Measurements from ENCODE around the gene EDIL3. TPM values are rescaled to one million over a fixed set of nuclear protein-coding genes. Genes with fewer than 3 reads are reported as not detected.

The EDIL3 gene
- total and polyA plus RNA-seq, 10 of the 15 experiments (the other 5 are each of a cell fraction or from before 2014, with no cell fraction given), result 0.01 to 0.62 (median 0.20) TPM

DNA sequence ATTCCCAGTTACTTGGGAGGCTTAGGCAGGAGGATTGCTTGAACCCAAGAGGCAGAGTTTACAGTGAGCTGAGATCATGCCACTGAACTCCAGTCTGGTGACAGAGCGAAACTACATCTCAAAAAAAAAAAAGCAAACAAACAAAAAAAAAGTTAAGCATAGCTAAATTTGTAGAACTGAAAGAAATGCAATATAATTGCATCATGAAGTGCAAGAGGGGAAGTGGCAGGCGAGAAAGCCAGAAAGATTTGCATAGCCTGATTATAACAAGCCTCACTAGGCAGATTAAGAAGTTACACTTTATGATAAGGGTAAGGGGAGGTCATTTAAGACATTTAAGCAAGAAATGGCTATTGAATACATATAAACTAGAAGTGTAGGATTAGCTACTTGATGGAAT, 187.1 kb downstream of the EDIL3 start:
- SMC1A ChIA-PET (ENCODE audit: uncharacterized antibody, unreplicated experiment), result interaction anchor here (0.6 to 1.3 kb wide), 2 partner anchors 8 to 9 kb away, joined by 3 read pairs; no protein-coding TSS in a partner anchor
- RAD21 ChIA-PET (ENCODE audit: unreplicated experiment), result no interaction called here
- H3K4me2 ChIP-seq (ENCODE audit: control insufficient read depth, insufficient read depth), result no peak overlapping the region
- POLR2A ChIA-PET, result no interaction called here
- BruUV-seq (replicated peaks), result no TSS peak
- no peaks in the 10 kb centered on the region for H3K27me3 ChIP-seq (replicated peaks in 1 of 2; ENCODE audit: control insufficient read depth in 2 of 2, insufficient read depth in 2 of 2, low read length in 1 of 2)
- H3K27ac ChIP-seq (ENCODE audit: control insufficient read depth, insufficient read depth), result no peak overlapping the region
- no peak overlapping the region for H3K9ac ChIP-seq (ENCODE audit: control insufficient read depth, insufficient read depth, low read length)
- 0% methylated on average over 2 of the region's 2 CpGs for WGBS (ENCODE audit: insufficient coverage, insufficient replicate concordance, low lambda C conversion rate, missing lambda C conversion rate)
- no peaks in the 10 kb centered on the region for H3K9me3 ChIP-seq (replicated peaks; ENCODE audit: control insufficient read depth, insufficient read depth, low read length)
- DNase-seq (ENCODE audit: low read depth, low spot score) (no peak), ATAC-seq (peak; percentile 76), FAIRE-seq (no peak)
- no peak overlapping the region for H2AFZ ChIP-seq (ENCODE audit: control insufficient read depth, low read depth, low read length)
- no peak overlapping the region for H3K4me3 ChIP-seq
- intact Hi-C loops (cut with micrococcal nuclease; ENCODE audit: unreplicated experiment), result no loop called here
- no peaks in the 10 kb centered on the region for H3K36me3 ChIP-seq (ENCODE audit: control insufficient read depth in 2 of 2, insufficient read depth in 2 of 2, low read length in 1 of 2)
- H3K4me1 ChIP-seq (ENCODE audit: control insufficient read depth, insufficient read depth, low read length), result no peaks in the 10 kb centered on the region
- H3K79me2 ChIP-seq (ENCODE audit: control insufficient read depth, insufficient read depth, low read length), result no peaks in the 10 kb centered on the region
- no peaks in the 10 kb centered on the region for H4K20me1 ChIP-seq (ENCODE audit: control insufficient read depth, insufficient read depth)
- in situ Hi-C loops (cut with MboI), result no loop called here
- CTCF ChIA-PET, result interaction anchor here (0.7 kb wide), 1 partner anchor 43 kb away, joined by 3 read pairs; no protein-coding TSS in a partner anchor
- TF ChIP-seq EP300 (IDR thresholded peaks at IDR 0.05; ENCODE audit: borderline replicate concordance in 1 of 2, control insufficient read depth in 1 of 2, low read depth in 2 of 2, low read length in 2 of 2) (no peak), ZNF384 (IDR thresholded peaks at IDR 0.05; ENCODE audit: borderline replicate concordance, low read depth, low read length) (peak; percentile 69), TCF12 (IDR thresholded peaks at IDR 0.05; ENCODE audit: low read depth, low read length) (no peak), POU2F2 (IDR thresholded peaks at IDR 0.05; ENCODE audit: borderline replicate concordance, low read depth, low read length) (peak; percentile 28; the same call in 1 of the 3 replicates), CBFB (IDR thresholded peaks at IDR 0.05; ENCODE audit: low read depth) (no peak), ATF7 (IDR thresholded peaks at IDR 0.05; ENCODE audit: low read depth) (peak; percentile 78), JUNB (IDR thresholded peaks at IDR 0.05) (no peak), SRF (IDR thresholded peaks at IDR 0.05; ENCODE audit: low read depth in 2 of 2, low read length in 2 of 2) (no peak), CBX5 (IDR thresholded peaks at IDR 0.05; ENCODE audit: low read depth) (no peak), NR2C2 (IDR thresholded peaks at IDR 0.05; ENCODE audit: borderline replicate concordance, control insufficient read depth, insufficient read length, low read depth) (no peak), TAF1 (IDR thresholded peaks at IDR 0.05; ENCODE audit: borderline replicate concordance, low read depth, low read length) (no peak), LARP7 (IDR thresholded peaks at IDR 0.05) (no peak), HDAC2 (IDR thresholded peaks at IDR 0.05) (no peak), SMARCA5 (IDR thresholded peaks at IDR 0.05) (no peak)
- TF ChIP-seq, protein P1, sequence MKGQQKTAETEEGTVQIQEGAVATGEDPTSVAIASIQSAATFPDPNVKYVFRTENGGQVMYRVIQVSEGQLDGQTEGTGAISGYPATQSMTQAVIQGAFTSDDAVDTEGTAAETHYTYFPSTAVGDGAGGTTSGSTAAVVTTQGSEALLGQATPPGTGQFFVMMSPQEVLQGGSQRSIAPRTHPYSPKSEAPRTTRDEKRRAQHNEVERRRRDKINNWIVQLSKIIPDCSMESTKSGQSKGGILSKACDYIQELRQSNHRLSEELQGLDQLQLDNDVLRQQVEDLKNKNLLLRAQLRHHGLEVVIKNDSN (IDR thresholded peaks at IDR 0.05; ENCODE audit: borderline replicate concordance, extremely low read length, insufficient read depth, low read depth, low read length), result no peak
- TF ChIP-seq, protein P2, sequence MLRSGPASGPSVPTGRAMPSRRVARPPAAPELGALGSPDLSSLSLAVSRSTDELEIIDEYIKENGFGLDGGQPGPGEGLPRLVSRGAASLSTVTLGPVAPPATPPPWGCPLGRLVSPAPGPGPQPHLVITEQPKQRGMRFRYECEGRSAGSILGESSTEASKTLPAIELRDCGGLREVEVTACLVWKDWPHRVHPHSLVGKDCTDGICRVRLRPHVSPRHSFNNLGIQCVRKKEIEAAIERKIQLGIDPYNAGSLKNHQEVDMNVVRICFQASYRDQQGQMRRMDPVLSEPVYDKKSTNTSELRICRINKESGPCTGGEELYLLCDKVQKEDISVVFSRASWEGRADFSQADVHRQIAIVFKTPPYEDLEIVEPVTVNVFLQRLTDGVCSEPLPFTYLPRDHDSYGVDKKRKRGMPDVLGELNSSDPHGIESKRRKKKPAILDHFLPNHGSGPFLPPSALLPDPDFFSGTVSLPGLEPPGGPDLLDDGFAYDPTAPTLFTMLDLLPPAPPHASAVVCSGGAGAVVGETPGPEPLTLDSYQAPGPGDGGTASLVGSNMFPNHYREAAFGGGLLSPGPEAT (IDR thresholded peaks at IDR 0.05; ENCODE audit: low read depth), result no peak
- TF ChIP-seq, protein P3, sequence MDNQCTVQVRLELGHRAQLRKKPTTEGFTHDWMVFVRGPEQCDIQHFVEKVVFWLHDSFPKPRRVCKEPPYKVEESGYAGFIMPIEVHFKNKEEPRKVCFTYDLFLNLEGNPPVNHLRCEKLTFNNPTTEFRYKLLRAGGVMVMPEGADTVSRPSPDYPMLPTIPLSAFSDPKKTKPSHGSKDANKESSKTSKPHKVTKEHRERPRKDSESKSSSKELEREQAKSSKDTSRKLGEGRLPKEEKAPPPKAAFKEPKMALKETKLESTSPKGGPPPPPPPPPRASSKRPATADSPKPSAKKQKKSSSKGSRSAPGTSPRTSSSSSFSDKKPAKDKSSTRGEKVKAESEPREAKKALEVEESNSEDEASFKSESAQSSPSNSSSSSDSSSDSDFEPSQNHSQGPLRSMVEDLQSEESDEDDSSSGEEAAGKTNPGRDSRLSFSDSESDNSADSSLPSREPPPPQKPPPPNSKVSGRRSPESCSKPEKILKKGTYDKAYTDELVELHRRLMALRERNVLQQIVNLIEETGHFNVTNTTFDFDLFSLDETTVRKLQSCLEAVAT (IDR thresholded peaks at IDR 0.05), result 0 out of 2 replicates have a peak, but pooled peaks have one; percentile 24
- TF ChIP-seq, protein P4, sequence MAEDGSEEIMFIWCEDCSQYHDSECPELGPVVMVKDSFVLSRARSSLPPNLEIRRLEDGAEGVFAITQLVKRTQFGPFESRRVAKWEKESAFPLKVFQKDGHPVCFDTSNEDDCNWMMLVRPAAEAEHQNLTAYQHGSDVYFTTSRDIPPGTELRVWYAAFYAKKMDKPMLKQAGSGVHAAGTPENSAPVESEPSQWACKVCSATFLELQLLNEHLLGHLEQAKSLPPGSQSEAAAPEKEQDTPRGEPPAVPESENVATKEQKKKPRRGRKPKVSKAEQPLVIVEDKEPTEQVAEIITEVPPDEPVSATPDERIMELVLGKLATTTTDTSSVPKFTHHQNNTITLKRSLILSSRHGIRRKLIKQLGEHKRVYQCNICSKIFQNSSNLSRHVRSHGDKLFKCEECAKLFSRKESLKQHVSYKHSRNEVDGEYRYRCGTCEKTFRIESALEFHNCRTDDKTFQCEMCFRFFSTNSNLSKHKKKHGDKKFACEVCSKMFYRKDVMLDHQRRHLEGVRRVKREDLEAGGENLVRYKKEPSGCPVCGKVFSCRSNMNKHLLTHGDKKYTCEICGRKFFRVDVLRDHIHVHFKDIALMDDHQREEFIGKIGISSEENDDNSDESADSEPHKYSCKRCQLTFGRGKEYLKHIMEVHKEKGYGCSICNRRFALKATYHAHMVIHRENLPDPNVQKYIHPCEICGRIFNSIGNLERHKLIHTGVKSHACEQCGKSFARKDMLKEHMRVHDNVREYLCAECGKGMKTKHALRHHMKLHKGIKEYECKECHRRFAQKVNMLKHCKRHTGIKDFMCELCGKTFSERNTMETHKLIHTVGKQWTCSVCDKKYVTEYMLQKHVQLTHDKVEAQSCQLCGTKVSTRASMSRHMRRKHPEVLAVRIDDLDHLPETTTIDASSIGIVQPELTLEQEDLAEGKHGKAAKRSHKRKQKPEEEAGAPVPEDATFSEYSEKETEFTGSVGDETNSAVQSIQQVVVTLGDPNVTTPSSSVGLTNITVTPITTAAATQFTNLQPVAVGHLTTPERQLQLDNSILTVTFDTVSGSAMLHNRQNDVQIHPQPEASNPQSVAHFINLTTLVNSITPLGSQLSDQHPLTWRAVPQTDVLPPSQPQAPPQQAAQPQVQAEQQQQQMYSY (CRISPR knock-in tag; IDR thresholded peaks at IDR 0.05), result no peak
